Gastroesophageal sphincter (tissue), 4 donors: ENCODE results near the gene ARFGAP1. TPM values are rescaled to one million over a fixed set of nuclear protein-coding genes. Genes with fewer than 3 reads are reported as not detected.

Experiments used
- ATAC-seq: fragments of 150-250 bp; one replicate; pipeline ENCODE4 v1.9.1; 2016; ENCODE audit warnings: mild to moderate bottlenecking, moderate library complexity
- H3K27ac ChIP-seq, 4 donors: fragments of 200-600 bp; sonication (generic) in 3 of 4; 1 replicate in 3 of 4; 2 replicates in 1 of 4; pipeline ENCODE4 v1.5.1; 2016 to 2019
- H3K27me3 ChIP-seq: fragments of 200-600 bp; sonication (generic); one replicate; pipeline ENCODE4 v1.5.1; 2019
- H3K36me3 ChIP-seq, 2 donors: fragments of 200-600 bp; sonication (generic); one replicate each; pipeline ENCODE4 v1.5.1; 2019; ENCODE audit warnings: control low read depth in 1 of 2
- H3K4me1 ChIP-seq, 3 donors: fragments of 200-600 bp; sonication (generic); 1 replicate in 2 of 3; 2 replicates in 1 of 3; pipeline ENCODE4 v1.5.1; 2016 to 2019; ENCODE audit warnings: control low read depth in 2 of 3
- H3K4me3 ChIP-seq, 2 donors: fragments of 200-600 bp; sonication (generic); one replicate each; pipeline ENCODE4 v1.5.1; 2019; ENCODE audit warnings: mild to moderate bottlenecking in 1 of 2, moderate library complexity in 1 of 2
- H3K9me3 ChIP-seq, 3 donors: fragments of 200-600 bp; sonication (generic); one replicate each; pipeline ENCODE4 v1.5.1; 2017 to 2019; ENCODE audit warnings: control low read depth in 2 of 3
- CTCF ChIP-seq, 4 experiments: fragments of 200-600 bp in 2 of 4; fragments of 450-650 bp in 2 of 4; sonication (generic) in 1 of 4; IDR thresholded peaks; one replicate each; pipeline ENCODE4 v1.5.1; 2017 to 2019; ENCODE audit warnings: antibody characterized with exemption in 4 of 4, mild to moderate bottlenecking in 2 of 4, moderate library complexity in 2 of 4
- EP300 ChIP-seq: sonication (generic); formaldehyde crosslinking; IDR thresholded peaks from one replicate; pipeline ENCODE4 v1.6.1; 2017; ENCODE audit warnings: antibody characterized with exemption, mild to moderate bottlenecking
- POLR2A ChIP-seq, 2 donors: fragments of 450-650 bp; IDR thresholded peaks; one replicate each; pipeline ENCODE4 v1.6.1; 2017; ENCODE audit warnings: antibody characterized with exemption in 2 of 2, mild to moderate bottlenecking in 2 of 2, moderate library complexity in 1 of 2
- POLR2AphosphoS5 ChIP-seq: sonication (generic); formaldehyde crosslinking; IDR thresholded peaks from one replicate; pipeline ENCODE4 v1.6.1; 2017; ENCODE audit warnings: antibody characterized with exemption
- WGBS, 2 donors: methylation state at CpG; one replicate each; pipeline ENCODE4 v1.1.5; 2018; ENCODE audit warnings: low coverage in 1 of 2; 5-methylcytosine and 5-hydroxymethylcytosine counted together
- total RNA-seq, 4 donors: library from RNA; depleted of rRNA; stranded (reverse); fragments of >200 nt; gene quantifications; one replicate each; pipeline ENCODE4 v1.1.0, GENCODE V29; 2016

ARFGAP1 gene
- total RNA-seq, 4 donors from 2014 or later, result 35.0 to 50.1 (median 45.2) TPM

- no peak for TF ChIP-seq EP300
- no peak for TF ChIP-seq POLR2A (IDR thresholded peaks at IDR 0.05)
- no peak for TF ChIP-seq CTCF (IDR thresholded peaks at IDR 0.05)
- TF ChIP-seq POLR2AphosphoS5, result no peak
- Histone ChIP-seq H3K36me3 (no peaks in the 10 kb centered on the region), H3K4me3 (no peak overlapping the region), H3K9me3 (no peaks in the 10 kb centered on the region), H3K4me1 (peaks cover 0 to 13% (median 7%) of the 10 kb centered on the region in 3 donors), H3K27ac (no peak overlapping the region), H3K27me3 (peaks cover 46% of the 10 kb centered on the region)
- WGBS, 2 donors, result 70 to 90% methylated on average over 2 of the region's 7 CpGs
- ATAC-seq, result no peak
These were observed 4.4 kb upstream of the ARFGAP1 start for GRCh38 chr20:63268256-63268655.

GRCh38 chr20:63268671-63269439 lies 3.8 kb upstream of the ARFGAP1 start:
- Histone ChIP-seq H3K9me3 (no peaks in the 10 kb centered on the region), H3K27ac (no peak overlapping the region), H3K27me3 (peaks cover 40% of the 10 kb centered on the region), H3K36me3 (no peaks in the 10 kb centered on the region), H3K4me3 (no peak overlapping the region), H3K4me1 (peaks cover 0 to 19% (median 12%) of the 10 kb centered on the region in 3 donors)
- TF ChIP-seq POLR2A (IDR thresholded peaks at IDR 0.05) (no peak), CTCF (IDR thresholded peaks at IDR 0.05) (no peak), POLR2AphosphoS5 (no peak), EP300 (no peak)
- ATAC-seq, result no peak
- 40 to 51% methylated on average over 1 to 7 of the region's 18 CpGs for WGBS, 2 donors

- TF ChIP-seq POLR2A (IDR thresholded peaks at IDR 0.05) (no peak), POLR2AphosphoS5 (no peak), CTCF (IDR thresholded peaks at IDR 0.05) (no peak), EP300 (no peak)
- 92 to 97% methylated on average over 2 to 9 of the region's 9 CpGs for WGBS, 2 donors
- Histone ChIP-seq H3K4me1 (peaks cover 0 to 28% (median 19%) of the 10 kb centered on the region in 3 donors), H3K36me3 (no peaks in the 10 kb centered on the region), H3K9me3 (no peaks in the 10 kb centered on the region), H3K27ac (no peak overlapping the region), H3K4me3 (no peak overlapping the region), H3K27me3 (peaks cover 31% of the 10 kb centered on the region)
- no peak for ATAC-seq
These were observed 2.9 kb upstream of the ARFGAP1 start for GRCh38 chr20:63269724-63270123.

- no peak for TF ChIP-seq EP300
- TF ChIP-seq POLR2A (IDR thresholded peaks at IDR 0.05), result no peak
- no peak for TF ChIP-seq POLR2AphosphoS5
- no peak for TF ChIP-seq CTCF (IDR thresholded peaks at IDR 0.05)
- Histone ChIP-seq H3K9me3 (no peaks in the 10 kb centered on the region), H3K36me3 (peaks cover 0 to 4% of the 10 kb centered on the region in 2 donors), H3K4me3 (no peak overlapping the region), H3K27me3 (peaks cover 21% of the 10 kb centered on the region), H3K4me1 (peaks cover 0 to 38% (median 22%) of the 10 kb centered on the region in 3 donors), H3K27ac (no peak overlapping the region)
- no peak for ATAC-seq
- 70 to 84% methylated on average over 2 to 7 of the region's 9 CpGs for WGBS, 2 donors
These were observed 1.8 kb upstream of the ARFGAP1 start for GRCh38 chr20:63270606-63271325.
